GM12891 (cell line): Measurements from ENCODE around the gene RANBP3.

Experiments
- PAX5 ChIP-seq: IDR thresholded peaks from 2 replicates; pipeline ENCODE4 v1.6.1; 2011; ENCODE audit warnings: low read length, moderate library complexity, mild to moderate bottlenecking; ENCODE audit not compliant: insufficient read depth, severe bottlenecking
- POLR2A ChIP-seq: IDR thresholded peaks from 2 replicates; pipeline ENCODE4 v1.6.1; 2011; ENCODE audit warnings: low read depth, low read length, control low read depth
- POLR2AphosphoS5 ChIP-seq: IDR thresholded peaks from 2 replicates; pipeline ENCODE4 v1.6.1; 2011; ENCODE audit warnings: low read depth, low read length, control low read depth
- TAF1 ChIP-seq: IDR thresholded peaks from 2 replicates; pipeline ENCODE4 v1.6.1; 2011; ENCODE audit warnings: low read depth, low read length, control low read depth

DNA sequence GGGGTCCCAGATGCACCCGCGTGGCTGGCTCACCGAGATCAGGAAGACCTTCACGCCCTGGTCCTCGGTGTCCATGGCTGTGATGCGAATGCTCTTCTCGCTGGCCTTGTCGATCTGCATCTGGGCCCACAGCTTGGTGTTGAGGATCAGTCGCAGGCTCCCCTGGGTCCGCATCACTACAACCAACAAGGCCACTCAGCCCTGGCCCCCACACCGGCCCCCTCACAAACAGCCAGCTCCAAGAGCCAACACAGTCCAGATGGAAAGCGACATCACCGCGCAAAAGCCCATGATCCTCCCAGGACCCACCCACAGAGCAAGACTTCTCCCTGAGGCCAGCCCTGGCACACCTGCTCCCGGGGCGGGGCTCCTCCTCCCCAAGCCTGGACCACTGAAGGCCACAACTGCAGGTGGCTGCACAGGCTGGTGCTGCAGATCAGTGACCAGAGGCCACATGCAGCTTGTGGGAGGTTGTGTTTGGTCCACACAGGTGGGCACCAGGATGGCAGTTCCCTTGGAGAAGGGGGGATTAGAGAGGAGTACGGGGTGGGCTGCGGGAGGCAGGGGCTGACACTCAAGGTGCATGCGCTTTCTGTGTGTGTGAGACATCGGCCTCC lies 59.4 kb downstream of the RANBP3 start:
- TF ChIP-seq POLR2A (no peak), PAX5 (no peak), POLR2AphosphoS5 (no peak), TAF1 (no peak)
